ENCODE measurements around the gene ZNF462.

DNA sequence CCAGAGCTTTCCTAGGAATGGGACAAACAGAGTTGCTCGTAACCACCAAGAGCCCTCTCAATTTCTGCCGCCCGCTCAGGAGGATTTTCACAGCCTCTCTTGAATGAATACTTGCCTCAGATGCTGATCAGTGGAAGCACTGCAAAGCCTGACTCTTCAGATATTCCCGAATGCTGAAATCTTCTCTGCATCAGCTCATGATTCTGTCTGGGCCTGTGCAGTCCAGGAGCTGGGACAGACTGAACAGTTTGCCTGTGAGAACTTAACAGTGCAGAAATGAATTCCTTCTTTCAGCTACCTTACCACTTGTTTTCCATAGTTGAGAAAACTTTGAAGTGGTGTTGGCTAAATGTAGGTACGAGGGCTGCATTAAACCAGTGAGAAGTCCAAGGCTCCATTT, 17.1 kb downstream of the ZNF462 start:
- TF ChIP-seq, protein P1, sequence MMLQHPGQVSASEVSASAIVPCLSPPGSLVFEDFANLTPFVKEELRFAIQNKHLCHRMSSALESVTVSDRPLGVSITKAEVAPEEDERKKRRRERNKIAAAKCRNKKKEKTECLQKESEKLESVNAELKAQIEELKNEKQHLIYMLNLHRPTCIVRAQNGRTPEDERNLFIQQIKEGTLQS (CRISPR knock-in tag; conservative IDR thresholded peaks at IDR 0.05): no peak
- TF ChIP-seq ZNF121 (CRISPR knock-in tag; IDR thresholded peaks at IDR 0.05): no peak
- no peak for TF ChIP-seq NFE2L1 (CRISPR knock-in tag; IDR thresholded peaks at IDR 0.05)
- TF ChIP-seq, protein P2, sequence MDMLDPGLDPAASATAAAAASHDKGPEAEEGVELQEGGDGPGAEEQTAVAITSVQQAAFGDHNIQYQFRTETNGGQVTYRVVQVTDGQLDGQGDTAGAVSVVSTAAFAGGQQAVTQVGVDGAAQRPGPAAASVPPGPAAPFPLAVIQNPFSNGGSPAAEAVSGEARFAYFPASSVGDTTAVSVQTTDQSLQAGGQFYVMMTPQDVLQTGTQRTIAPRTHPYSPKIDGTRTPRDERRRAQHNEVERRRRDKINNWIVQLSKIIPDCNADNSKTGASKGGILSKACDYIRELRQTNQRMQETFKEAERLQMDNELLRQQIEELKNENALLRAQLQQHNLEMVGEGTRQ (CRISPR knock-in tag; IDR thresholded peaks at IDR 0.05): no peak
